Esophagus squamous epithelium (tissue), 4 donors: ENCODE data around the gene UGT1A4.

Source experiments
- POLR2A ChIP-seq, 4 donors: fragments of 450-650 bp; IDR thresholded peaks; one replicate each; pipeline ENCODE4 v1.6.1; 2017; ENCODE audit warnings: antibody characterized with exemption in 4 of 4, mild to moderate bottlenecking in 4 of 4, moderate library complexity in 3 of 4
- TF ChIP-seq, protein P1 (sequence below), 6 experiments: fragments of 450-650 bp in 4 of 6; fragments of 200-600 bp in 2 of 6; sonication (generic) in 2 of 6; IDR thresholded peaks; one replicate each; pipeline ENCODE4 v1.5.1; 2016 to 2019; ENCODE audit warnings: antibody characterized with exemption in 6 of 6, mild to moderate bottlenecking in 4 of 6, moderate library complexity in 4 of 6

DNA sequence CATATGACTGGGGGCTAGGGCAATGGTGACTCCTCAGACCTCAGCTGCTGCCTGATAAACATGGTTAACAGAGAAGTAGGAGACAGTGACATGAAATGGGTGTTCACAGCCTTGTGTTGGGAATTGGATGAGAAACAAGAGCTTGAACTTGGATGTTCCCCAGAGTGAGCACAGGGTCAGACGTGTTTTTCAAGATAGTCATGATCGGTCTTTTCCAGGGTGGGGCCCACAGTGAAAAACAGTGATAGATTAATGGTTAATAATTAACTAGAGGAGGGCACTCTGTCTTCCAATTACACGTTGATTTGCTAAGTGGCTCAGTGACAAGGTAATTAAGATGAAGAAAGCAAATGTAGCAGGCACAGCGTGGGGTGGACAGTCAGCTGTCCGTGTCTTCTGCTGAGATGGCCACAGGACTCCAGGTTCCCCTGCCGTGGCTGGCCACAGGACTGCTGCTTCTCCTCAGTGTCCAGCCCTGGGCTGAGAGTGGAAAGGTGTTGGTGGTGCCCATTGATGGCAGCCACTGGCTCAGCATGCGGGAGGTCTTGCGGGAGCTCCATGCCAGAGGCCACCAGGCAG lies 10.3 kb downstream of the UGT1A4 start, which contains the start of gene UGT1A3:
- TF ChIP-seq POLR2A (IDR thresholded peaks at IDR 0.05): no peak
- TF ChIP-seq, protein P1, sequence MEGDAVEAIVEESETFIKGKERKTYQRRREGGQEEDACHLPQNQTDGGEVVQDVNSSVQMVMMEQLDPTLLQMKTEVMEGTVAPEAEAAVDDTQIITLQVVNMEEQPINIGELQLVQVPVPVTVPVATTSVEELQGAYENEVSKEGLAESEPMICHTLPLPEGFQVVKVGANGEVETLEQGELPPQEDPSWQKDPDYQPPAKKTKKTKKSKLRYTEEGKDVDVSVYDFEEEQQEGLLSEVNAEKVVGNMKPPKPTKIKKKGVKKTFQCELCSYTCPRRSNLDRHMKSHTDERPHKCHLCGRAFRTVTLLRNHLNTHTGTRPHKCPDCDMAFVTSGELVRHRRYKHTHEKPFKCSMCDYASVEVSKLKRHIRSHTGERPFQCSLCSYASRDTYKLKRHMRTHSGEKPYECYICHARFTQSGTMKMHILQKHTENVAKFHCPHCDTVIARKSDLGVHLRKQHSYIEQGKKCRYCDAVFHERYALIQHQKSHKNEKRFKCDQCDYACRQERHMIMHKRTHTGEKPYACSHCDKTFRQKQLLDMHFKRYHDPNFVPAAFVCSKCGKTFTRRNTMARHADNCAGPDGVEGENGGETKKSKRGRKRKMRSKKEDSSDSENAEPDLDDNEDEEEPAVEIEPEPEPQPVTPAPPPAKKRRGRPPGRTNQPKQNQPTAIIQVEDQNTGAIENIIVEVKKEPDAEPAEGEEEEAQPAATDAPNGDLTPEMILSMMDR (IDR thresholded peaks at IDR 0.05): no peak
